ENCODE measurements around the gene IL1B.

IL1B gene

DNA sequence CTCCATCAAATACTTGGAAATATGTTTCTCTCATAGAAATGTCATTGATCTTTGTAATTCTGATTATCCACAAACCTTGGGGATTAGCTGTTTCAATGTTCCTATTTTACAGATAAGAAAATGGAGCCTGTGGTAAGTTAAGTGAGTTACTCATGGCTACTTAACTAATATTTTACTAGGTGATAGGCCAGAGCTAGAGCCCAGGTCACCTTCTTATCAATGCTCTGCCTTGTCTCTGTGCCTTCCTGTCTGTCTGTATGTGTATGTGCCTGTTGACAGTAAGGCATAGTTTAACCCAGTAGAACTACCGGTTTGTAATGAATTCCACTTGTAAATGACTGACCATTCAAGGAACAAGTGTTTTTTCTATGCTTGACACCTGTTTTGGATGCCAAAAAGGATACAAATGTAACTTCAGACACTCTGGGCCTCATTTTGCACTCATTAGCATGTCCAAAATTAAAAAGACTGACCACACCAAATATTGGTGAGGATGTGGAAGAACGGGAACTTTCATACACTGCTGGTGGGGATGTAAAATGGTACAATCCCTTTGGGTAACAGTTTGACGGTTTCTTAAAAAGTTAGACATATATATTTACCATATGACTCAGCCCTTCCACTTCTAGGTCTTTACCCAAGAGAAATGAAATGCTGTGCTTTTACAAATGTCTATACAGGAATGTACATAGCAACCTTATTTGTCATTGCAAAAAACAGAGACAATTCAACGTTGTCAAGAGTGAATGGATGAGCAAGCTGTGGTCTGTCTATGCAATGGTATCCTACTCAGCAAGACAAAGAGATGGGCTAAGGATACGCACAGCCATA is 32.7 kb downstream of the IL1B start:
- DNase-seq (ENCODE audit: low read depth): no peak

- no peak for DNase-seq (ENCODE audit: low read depth)
These were observed 35.5 kb downstream of the IL1B start for GRCh38 chr2:112800881-112801583.

- DNase-seq (ENCODE audit: low read depth): no peak
These were observed 37.3 kb downstream of the IL1B start for GRCh38 chr2:112798979-112799975.

DNA sequence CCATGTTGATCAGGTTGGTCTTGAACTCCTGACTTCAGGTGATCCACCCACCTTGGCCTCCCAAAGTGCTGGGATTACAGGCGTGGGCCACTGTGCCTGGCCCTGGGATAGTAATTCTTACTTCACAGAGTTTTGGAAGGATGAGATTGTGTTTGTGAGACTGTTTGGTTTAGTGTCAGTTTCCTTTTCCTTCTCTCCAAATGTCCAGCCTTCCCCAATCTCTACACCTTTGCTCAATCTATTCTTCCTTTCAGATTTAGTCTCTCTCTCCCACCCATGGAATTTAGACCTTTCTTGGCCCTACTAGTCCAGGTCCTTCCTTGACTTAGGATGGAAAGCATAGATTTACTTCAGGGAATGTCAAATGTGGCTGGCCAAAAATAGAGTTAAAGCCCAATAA is 40.1 kb downstream of the IL1B start:
- DNase-seq (ENCODE audit: low read depth): no peak

DNA sequence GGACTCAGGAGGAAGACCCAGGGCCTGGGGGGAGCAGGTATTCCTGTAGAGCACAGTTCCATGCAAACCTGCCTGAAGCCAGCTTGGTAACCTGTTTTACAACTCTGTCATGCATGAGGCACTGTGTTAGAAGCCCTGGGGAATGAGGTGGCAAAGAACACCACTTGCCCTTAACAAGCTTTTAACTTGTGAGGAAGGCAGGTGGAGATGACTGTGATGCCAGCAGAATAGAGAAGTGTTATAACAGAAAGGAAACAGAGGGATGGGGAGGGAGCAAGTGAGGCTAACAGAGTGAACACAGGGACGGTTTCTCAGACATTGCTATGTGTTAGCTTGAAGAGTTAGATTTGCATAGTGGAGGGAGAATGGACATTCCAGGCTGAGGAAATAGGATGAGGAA is 40.8 kb downstream of the IL1B start:
- no peak for DNase-seq (ENCODE audit: low read depth)

DNA sequence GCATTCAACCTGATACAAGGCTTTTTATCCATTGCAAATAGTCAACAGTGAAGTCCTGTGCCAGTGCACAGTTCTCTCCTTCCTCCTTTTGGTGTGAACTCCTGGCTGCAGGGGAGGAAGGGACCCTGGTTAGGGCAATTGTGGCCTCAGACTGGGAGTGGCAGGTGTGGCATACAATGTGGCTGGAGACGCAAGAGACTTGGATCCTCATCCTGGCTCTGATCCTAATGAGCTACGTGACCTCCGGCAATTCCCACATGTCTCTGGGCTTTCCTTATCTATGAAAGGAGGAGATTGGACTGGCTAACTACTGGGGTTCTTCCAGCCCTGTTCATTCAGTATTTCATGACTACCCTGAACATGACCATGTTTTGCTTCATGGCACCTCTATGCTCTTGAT is 41.7 kb downstream of the IL1B start:
- DNase-seq (ENCODE audit: low read depth): no peak

DNA sequence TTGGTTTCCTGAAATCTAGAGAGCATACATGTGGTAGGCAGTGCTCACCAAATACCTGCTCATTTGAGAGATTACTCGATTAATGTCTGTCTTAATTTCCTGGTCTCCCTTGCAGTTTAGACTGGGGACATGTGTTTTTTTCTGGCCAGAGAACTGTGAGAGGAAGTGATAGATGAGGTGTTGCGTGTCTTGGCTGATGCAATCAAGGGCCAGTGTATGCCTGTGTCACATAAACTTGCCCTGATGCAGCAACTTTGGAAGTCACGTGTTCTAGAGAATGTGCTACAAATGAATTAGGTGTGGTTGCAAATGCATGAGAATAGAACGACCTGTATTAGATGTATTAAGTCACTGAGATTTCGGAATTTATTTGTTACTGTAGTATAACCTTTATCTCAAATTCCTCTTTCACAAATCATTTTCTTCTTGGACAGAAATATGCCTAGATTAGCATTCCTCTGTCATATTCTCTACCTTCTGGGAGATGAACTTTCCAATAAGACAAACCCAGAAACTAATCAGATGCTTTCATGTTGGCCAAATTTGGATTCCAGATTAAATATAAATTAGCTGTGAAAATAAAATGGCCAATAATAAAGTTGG is 42.3 kb downstream of the IL1B start:
- DNase-seq (ENCODE audit: low read depth): no peak

DNA sequence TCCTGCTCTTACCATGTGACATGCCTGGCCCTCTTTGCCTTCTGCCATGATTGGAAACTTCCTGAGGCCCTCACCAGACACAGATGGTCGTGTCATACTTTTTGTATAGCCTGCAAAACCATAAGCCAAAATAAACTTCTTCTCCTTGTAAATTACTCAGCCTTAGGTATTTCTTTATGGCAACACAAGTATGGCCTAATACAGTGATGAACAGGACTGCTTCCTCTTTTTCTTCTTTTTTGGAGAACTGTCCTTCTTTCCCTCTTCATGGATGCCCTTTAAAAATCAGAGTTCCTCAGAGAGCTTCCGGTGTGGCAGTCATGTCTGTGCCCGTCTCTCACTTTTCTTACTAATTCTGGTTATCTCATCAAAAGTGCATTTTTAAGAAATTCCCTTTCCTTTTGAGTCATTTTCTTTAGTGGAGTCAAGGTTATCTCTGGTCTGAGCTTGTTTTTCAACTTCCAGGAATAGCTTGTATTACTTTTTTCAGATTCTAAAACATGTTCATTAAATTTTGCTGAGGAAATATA is 43.1 kb downstream of the IL1B start:
- no peak for DNase-seq (ENCODE audit: low read depth)

DNA sequence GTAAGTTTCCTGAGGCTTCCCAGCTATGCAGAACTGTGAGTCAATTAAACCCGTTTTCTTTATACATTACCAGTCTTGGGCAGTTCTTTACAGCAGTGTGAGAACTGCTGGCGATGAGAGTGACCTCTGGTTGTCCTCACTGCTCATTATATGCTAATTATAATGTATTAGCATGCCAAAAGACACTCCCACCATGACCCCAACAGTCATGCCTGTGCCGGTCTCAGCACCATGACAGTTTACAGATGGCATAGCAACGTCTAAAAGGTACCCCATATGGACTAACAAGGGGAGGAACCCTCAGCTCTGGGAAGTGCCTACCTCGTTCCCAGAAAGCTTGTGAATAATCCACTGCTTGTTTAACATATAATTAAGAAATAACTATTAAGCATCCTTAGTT is 44.2 kb downstream of the IL1B start:
- DNase-seq (ENCODE audit: low read depth): no peak

DNA sequence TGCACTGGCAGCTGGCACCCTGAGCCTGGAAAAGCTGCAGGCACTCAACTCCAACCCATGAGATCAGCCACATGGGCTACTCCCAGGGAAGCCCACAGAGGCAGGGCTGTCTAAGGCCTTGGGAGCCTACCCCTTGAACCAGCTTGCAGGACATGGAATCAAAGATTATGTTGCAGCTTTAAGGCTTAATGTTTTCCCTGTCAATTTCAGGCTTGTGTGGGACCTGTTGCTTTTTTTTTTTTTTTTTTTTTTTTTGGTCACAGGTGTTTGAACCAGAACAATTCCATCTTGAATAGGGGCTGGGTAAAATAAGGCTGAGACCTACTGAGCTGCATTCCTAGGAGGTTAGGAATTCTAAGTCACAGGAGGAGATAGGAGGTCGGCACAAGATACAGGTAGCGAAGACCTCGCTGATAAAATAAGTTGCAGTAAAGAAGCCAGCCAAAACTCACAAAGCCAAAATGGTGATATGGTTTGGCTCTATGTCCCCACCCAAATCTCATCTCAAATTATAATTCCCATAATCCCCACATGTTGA is 44.8 kb downstream of the IL1B start:
- no peak for DNase-seq (ENCODE audit: low read depth)

DNA sequence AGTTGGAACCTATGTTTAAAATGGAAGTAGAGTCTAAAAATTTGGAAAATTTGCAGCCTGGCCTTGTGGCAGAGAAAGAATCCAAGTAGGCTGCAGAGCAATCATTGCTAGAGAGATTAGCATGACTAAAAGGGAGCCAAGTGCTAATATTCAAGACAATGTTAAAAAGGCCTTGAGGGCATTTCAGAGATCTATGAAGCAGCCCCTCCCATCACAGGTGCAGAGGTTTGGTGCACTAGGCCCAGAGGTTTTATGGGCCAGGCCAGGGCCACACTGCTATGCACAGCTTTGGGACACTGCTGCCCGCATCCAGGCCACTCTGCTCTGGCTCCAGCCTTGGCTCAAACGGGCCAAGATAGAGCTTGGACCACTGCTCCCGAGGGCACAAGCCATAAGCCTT is 45.6 kb downstream of the IL1B start:
- no peak for DNase-seq (ENCODE audit: low read depth)

DNA sequence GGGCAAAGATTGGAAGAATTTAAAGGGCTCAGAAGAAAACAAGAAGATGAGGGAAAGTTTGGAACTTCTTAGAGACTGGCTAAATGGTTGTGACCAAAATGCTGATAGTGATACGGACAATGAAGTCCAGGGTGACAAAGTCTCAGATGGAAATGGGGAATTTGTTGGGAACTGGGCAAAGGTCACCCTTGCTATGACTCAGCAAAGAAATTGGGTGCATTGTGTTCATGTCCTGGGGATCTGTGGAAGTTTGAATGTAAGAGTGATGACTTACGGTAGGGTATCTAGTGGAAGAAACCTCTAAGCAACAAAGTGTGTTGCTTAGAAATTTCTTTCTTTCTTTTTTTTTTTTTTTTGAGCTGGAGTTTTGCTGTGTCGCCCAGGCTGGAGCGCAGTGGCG is 46.3 kb downstream of the IL1B start:
- DNase-seq (ENCODE audit: low read depth): no peak

DNA sequence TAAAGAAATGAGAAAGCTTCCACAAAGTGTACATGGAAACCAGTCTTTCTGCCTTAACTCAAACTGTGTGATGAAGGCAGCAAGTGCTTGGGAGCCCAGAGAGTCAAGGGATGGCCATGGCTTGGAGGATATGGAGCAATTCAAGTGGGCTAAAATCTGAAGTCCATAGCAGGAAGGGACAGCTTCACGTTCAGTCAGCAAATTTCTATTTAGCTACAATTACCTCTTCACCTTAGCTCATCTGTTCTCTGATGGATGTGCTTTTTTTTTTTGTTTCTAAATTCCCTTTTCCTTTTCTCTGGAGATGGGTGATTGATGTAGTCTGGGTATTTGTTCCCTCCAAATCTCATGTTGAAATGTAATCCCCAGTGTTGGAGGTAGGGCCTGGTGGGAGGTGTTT is 47.4 kb downstream of the IL1B start:
- DNase-seq (ENCODE audit: low read depth): no peak

- DNase-seq (ENCODE audit: low read depth): no peak
These were observed 47.9 kb downstream of the IL1B start for GRCh38 chr2:112788653-112789052.

- DNase-seq (ENCODE audit: low read depth): no peak
These were observed 48.7 kb downstream of the IL1B start for GRCh38 chr2:112787729-112788393.

DNA sequence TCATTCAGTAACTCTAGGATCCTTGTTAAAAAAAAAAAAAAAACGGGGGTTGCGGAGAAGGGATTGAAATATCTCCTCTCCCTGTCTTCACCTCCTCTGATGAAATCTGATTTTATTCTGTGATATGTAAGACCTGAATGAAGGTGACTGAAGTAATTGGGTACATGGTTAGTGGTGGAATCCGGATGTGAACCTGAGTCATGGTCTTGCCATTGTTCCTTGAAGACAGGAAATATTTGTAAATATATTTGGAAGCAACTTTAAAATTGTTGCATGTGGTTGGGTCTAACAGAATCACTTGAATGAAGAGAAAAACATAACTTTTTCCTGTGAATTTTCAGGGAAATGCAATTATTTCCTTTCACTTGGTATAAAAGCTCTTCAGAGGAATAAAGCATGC is 49.3 kb downstream of the IL1B start:
- DNase-seq (ENCODE audit: low read depth): no peak

- no peak for DNase-seq (ENCODE audit: low read depth)
These were observed 52.1 kb downstream of the IL1B start, which contains the start of gene IL1A for GRCh38 chr2:112784199-112785189. TSS of gene IL1A (minus strand) at chr2:112784493. CDS start at chr2:112783770, 723 bp downstream.

DNA sequence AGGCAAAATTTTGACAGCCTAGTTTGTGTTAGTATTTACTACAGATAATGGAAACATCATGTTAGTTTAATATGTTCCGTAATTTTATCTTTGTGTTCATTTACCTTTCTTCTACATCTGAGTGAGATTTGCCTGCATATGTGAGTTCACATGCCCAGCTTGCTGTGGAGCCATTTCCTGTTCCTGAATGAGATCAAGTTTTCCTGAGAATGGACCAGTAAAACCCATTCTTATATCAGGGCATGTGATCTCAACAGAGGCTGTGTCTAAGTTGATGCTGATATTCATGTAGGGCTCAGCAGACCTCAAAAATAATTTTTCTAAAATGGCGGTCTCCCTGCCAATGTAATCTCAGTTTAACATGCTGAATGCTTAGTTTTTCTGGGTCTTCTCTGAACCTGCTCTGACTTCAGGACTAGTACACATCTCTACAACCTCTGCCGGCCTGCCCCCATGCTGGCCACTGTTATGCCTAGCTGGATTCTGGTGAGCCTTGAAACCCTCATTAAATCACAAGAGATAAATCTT is 53.3 kb downstream of the IL1B start:
- DNase-seq (ENCODE audit: low read depth): no peak

DNA sequence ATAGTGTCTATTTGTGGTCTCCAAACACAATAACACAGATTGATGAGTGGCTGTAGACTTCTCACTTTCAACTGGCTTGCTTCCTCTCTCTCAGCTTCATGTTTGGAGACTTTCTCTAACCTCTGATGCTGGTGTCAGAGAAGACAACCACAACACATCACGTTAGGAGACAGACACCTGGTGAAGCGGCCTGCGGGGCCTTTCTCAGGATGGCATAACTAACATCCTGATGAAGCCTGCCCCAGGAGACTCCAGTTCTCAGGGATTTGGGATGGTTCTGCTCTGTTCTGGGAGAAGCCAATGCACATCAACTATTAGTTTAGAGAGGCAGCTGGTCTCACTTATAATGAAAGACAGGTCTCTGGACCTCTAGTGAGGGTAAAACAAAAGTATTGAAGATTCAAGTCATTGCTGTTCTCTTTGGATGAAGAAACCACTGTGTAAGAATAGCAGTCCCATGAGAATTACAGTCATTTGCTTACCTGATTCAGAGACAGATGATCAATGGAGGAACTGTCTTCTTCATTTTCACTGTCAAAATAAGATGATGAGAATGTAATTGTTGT is 54.3 kb downstream of the IL1B start:
- no peak for DNase-seq (ENCODE audit: low read depth)
